Mesenteric fat pad (tissue), 1 donor: ENCODE data around the gene ANO7. TPM values are rescaled to one million over a fixed set of nuclear protein-coding genes. Genes with fewer than 3 reads are reported as not detected.
"Not testable (repeated sequence)": the region's sequence is repeated elsewhere in the genome, so short reads cannot be mapped to it uniquely, and the experiment has no call there.

Experiments used
- DNase-seq: peaks from one replicate; pipeline ENCODE4 v3.0.0-alpha.2; 2020; ENCODE audit warnings: low spot score
- total RNA-seq: library from RNA; stranded (reverse); fragmentation: NEBNext Ultra II Directional; extraction: Animal tissue kit (Norgen Biotek cat#: 25700); gene quantifications from one replicate; pipeline ENCODE4 v1.2.1, GENCODE V29; 2021
- donor health status: DM: yes; HTN: yes; CAD: no.

The ANO7 gene
- total RNA-seq, 1 donor from 2014 or later, result 1.7 TPM

DNA sequence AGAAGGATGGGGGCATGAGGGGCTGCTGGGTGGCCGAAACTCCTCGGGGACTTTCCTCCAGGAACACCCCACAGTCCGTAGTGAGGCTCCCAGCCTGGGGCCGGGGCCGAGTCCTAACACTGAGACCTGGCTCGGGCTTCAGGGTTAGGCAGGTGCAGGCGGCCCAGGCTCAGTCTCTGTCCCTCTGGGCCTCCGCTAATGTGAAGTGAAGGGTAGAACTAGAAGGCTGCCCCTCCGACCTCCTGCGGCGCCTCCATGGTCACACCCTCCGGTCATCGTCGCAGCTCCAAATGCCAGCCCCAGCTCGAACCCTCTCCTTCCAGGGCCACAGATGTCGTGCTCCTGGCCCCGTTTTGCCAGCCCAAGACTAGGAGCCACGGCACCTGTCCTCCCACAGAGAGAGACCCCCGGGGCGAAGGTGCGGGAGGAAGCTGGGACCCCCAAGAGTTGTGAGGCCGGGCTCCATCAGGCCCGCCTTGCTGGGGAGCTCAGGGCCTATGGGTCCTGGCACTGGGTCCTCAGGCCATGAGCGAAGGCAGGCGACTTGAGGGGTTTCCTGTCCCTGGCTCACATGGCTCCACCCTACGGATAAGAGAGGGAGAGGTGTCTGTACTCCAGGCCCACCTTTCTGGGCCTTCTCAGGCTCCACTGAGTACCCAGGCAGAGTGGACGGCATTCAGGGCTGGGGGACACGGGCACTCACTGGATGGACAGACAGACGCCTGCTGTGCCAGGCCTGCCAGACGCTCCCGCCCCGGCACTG is 797 bp downstream of the ANO7 start:
- DNase-seq, result no peak

- no peak for DNase-seq
These were observed 1.4 kb downstream of the ANO7 start for GRCh38 chr2:241189856-241190201.

DNA sequence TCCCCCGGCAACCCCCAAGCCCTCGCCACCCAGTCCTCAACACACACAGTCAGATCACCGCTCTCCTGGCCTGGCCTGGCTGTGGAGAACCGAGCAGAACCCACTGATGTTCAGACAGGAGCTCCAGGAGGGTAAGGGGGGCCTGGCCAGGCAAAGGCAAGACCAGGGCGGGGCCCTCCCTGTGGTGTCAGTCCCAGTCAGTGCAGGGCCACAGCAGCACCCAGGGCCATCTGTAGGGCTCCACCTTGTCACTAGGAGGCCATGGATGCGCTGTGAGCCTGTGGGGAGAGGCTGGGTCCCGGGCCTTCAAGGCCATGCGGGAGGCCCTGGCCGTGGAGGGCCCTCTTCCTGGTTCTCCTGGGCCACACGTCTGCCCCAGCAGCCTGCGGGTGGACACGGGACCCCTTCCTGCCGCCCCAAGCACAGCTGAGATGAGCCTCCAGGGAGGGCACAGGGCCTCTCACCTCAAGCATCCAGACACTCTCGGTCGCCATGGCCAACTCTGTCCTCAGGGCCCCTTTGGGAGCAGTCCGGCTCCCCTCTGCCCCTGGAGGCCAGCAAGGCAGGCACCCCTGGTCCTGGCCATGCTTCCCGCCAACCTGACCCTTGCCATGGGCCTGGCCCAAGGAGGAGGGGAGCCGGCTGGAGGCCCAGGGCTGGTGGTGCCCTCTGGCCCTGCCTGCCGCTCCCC is 2.0 kb downstream of the ANO7 start:
- no peak for DNase-seq

DNA sequence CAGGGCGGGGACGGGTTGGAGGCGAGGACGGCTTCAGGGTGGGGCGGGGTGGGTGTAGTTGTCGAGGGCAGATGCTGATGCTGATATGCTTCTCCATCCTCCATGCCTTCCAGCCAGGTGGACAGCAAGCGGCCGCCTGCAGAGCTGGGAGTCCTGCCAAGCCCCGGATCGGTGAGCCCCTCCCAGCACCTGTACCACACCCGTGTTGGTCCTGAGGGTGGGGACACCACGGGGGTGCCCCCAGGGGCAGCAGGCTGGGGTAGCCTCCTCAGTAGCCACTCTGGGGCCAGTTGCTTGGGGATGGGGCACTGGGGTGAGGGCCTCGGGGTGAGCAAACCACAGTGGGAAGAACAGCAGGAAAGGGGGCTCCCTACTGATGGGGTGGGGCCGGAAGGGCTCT is 2.6 kb downstream of the ANO7 start:
- no peak for DNase-seq

DNA sequence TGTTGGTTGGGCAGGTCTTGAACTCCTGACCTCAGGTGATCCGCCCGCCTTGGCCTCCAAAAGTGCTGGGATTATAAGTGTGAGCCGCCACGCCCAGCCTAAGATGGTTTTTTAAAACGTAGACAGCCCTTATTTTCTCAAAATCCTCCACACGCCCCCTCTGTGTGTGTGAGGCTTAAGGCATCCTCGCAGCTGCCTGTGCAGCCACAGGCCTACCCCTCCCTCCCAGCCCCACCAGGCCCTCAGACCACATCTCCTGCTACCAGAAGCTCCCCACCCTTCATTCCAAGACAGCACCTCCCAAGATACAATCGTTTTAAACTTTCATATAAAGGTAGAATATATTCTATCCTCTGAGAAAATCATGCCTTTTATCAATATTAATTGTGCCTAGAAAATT is 4.8 kb downstream of the ANO7 start:
- no peak for DNase-seq

GRCh38 chr2:241194811-241195210 is 6.3 kb downstream of the ANO7 start:
- no peak for DNase-seq

DNA sequence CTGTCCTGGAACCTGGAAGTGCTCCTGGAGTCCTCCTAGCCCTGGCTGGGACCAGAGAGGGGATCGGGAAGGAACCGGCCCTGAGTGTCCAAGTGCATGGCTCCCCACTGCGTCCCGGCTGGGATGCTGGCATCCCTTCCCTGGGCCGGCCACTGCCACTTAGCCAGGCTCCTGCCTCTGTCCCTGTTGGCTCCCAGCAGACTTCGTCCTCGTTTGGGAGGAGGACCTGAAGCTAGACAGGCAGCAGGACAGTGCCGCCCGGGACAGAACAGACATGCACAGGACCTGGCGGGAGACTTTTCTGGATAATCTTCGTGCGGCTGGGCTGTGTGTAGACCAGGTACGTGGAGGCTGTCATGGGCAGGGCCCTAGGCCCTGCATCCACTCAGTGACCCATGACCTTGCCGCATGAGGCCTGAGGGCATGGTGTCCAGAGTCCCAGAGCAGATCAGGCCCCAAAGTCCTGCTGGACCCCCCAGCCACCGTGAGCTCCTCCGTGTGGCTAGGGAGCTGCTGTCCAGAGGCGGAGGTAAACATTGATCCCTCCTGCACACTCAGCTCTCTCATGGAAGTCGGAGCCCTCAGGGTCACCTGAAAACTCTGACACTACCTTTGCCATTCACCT is 7.1 kb downstream of the ANO7 start:
- DNase-seq, result no peak

GRCh38 chr2:241197246-241197645 is 8.8 kb downstream of the ANO7 start:
- not testable (repeated sequence) for DNase-seq

DNA sequence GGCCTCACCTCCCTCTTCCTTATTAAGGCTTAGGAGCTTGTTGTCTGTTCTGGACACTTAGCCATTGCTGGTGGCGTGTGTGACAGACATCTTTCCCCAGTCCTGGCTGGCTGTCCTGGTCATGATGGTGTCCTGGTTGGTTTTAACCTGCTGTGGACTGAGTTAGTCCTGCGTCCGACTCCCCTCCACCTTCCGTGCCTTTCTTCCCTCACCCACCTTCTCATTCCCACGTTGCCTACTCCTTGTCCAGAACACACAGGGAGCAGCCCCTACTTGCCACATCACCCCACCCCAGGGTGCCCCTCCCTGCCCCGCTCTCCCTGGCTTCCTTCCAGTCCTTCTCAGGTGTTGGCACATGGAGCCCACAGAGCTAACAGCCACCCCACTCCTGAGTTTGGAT is 9.5 kb downstream of the ANO7 start:
- DNase-seq, result no peak

DNA sequence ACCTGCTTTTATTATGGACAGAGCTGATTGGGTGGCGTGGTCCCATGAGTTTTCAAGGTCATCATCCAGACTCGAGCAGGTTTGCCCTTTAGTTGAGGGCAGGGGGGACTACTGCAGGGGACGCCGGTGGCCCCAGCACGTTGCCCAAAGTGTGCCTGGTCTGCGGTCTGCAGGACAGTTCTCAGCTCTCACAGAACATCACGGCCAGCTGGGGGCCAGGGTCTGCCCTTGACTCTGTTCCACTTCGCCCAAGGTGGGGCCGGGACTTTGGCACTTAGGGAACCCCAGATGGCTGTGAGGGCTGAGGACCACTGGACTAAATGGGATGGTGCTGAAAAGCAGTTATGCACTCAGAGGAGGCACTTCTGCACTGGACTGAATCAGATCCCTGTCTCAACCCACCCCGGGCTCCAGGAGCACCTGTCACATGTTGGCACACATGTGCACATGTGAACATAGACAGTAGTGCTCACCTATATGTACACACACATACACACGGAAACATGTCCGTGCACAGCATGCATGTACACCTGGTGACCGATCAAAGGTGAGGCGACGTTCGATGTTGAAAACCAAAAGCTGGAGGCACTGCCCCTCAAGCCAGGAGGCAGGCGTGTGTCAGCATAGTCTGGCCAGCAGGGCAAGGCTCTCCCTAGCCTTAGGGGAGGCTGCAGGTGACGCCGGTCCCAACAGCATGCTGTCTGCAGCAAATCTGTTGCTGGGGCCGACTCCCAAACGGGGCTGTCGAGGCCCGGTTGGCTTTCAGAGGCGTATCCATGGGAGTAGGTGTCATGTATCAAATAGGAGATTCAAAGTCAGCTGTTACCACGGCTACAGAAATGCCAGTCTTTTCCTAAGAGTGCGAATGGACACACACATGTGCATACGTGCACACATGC is 10.2 kb downstream of the ANO7 start:
- no peak for DNase-seq

GRCh38 chr2:241199286-241199685 is 10.8 kb downstream of the ANO7 start:
- DNase-seq, result no peak

- no peak for DNase-seq
These were observed 11.7 kb downstream of the ANO7 start for GRCh38 chr2:241199897-241200821.

- no peak for DNase-seq
These were observed 12.4 kb downstream of the ANO7 start for GRCh38 chr2:241200822-241201395.

DNA sequence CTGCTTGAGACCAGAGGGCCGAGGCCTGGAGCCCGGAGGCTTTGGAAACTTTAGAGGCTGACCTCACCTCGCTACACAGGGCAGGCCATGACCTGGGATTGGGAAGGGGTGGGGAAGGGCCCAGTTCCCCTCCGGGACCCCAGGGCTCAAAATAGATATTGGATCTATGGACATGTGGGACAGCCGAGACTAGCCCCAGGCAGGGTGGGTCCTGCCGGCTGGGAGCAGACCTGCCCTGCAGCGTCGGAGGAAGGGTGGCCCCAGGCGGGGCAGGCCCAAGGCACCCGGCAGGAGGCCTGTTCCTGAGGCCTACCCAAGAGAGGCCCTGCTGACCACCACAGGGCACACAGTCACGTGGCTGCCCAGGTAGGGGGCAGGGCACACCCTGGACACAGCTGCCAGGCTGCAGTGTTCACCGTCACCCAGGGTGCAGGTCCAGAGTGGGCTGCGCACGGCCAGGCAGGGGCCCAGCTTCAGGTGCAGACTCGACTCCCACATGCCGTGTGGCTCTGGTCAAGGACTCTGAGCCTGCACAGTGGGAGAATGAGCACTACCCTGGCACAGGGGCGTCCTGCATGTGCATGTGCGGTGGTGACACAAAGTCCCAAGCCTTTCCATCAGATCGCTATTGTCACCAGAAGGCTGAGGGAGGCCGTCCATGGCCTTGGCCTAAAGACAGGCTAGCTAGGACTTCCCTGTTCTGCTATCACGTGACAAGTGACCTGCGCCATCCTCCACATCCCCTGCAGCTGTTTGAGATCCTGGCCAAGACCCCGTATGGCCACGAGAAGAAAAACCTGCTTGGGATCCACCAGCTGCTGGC is 13.2 kb downstream of the ANO7 start:
- no peak for DNase-seq

GRCh38 chr2:241202268-241202585 is 13.8 kb downstream of the ANO7 start:
- no peak for DNase-seq

- no peak for DNase-seq
These were observed 14.2 kb downstream of the ANO7 start for GRCh38 chr2:241202681-241203080.

- DNase-seq, result no peak
These were observed 14.9 kb downstream of the ANO7 start for GRCh38 chr2:241203218-241204009.

DNA sequence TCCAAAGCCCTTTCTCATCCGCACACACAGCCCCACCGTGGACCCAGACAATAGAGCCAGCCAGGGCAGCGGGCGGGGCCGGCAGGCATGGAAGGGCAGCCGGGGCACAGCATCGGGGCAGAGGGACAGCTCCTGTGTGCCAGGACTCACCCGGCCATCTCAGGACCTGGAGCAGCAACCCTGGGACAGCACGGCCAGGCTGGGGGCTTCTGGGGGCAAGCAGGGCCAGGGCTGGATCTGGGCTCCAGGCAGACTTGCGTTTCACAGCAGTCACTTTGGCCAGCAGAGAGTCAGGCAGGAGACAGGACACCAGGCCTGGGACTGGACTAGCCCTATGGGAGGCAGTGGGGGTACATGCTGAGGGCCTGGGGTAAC is 15.5 kb downstream of the ANO7 start:
- no peak for DNase-seq

DNA sequence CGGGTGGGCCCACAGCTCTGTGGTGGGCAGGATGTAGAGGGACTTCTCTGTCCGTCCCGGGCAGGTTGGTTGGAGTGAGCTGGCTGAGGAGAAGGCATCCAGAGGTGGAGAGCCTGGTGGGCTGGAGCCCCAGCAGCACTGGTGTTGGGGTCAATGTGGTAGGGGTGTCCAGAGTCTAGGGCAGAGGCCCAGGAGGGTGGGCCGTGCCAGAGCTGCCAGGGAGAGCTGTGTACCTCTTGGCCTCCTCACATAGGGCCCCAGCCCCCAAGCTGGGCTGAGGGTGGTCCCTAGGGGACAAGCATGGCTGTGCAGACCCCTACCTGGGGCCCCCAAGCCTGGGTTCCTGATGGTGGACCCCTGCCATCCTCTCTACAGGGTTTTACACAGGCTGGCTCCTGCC is 16.0 kb downstream of the ANO7 start:
- no peak for DNase-seq
